Astrocyte (in vitro differentiated cells and primary cell): ENCODE measurements around the gene ACTN4. TPM values are rescaled to one million over a fixed set of nuclear protein-coding genes. Genes with fewer than 3 reads are reported as not detected.

Experiments used
- DNase-seq: peaks from one replicate; pipeline ENCODE4 v3.0.0-alpha.2; 2010; ENCODE audit warnings: low read depth
- FAIRE-seq: peaks from 2 replicates; lab custom pipeline; 2011; peaks lifted over from hg19 to GRCh38; lab: Jason Lieb, UNC
- H2AFZ ChIP-seq: 2 replicates; pipeline ENCODE4 v1.6.0; 2012; ENCODE audit warnings: low read depth, low read length, inconsistent platforms
- H3K27ac ChIP-seq: 2 replicates; pipeline ENCODE4 v1.5.1; 2011; ENCODE audit warnings: low read depth, low read length, inconsistent platforms
- H3K27me3 ChIP-seq: 2 replicates; pipeline ENCODE4 v1.6.0; 2011; ENCODE audit warnings: low read length, inconsistent platforms; ENCODE audit not compliant: insufficient read depth
- H3K36me3 ChIP-seq: 2 replicates; pipeline ENCODE4 v1.5.1; 2011; ENCODE audit warnings: low read length, inconsistent platforms; ENCODE audit not compliant: insufficient read depth
- H3K4me1 ChIP-seq: 2 replicates; pipeline ENCODE4 v1.5.1; 2011; ENCODE audit warnings: low read length, inconsistent platforms; ENCODE audit not compliant: insufficient read depth
- H3K4me2 ChIP-seq: 2 replicates; pipeline ENCODE4 v1.6.0; 2012; ENCODE audit warnings: low read length, inconsistent platforms
- H3K4me3 ChIP-seq: 2 replicates; pipeline ENCODE4 v1.5.1; 2011; ENCODE audit warnings: low read depth, mild to moderate bottlenecking, low read length, inconsistent platforms; ENCODE audit not compliant: insufficient read depth
- H3K79me2 ChIP-seq: 2 replicates; pipeline ENCODE4 v1.6.0; 2012; ENCODE audit warnings: mild to moderate bottlenecking, low read length, inconsistent platforms; ENCODE audit not compliant: insufficient read depth
- H3K9ac ChIP-seq: 2 replicates; pipeline ENCODE4 v1.6.0; 2012; ENCODE audit warnings: mild to moderate bottlenecking, low read length, inconsistent platforms
- H3K9me3 ChIP-seq: 2 replicates; pipeline ENCODE4 v1.5.1; 2012; ENCODE audit warnings: low read depth, mild to moderate bottlenecking, low read length, inconsistent platforms; ENCODE audit not compliant: insufficient read depth
- H4K20me1 ChIP-seq: 2 replicates; pipeline ENCODE4 v1.6.0; 2012; ENCODE audit warnings: low read length, inconsistent platforms; ENCODE audit not compliant: insufficient read depth
- H3K27ac Mint-ChIP-seq: one replicate; pipeline ENCODE4 v1.8.0; 2021; ENCODE audit warnings: mild to moderate bottlenecking, mixed read lengths; ENCODE audit not compliant: unreplicated experiment
- H3K27me3 Mint-ChIP-seq: one replicate; pipeline ENCODE4 v1.8.0; 2021; ENCODE audit warnings: low read depth, mixed read lengths; ENCODE audit not compliant: unreplicated experiment
- H3K36me3 Mint-ChIP-seq: one replicate; pipeline ENCODE4 v1.8.0; 2021; ENCODE audit warnings: low read depth, mixed read lengths; ENCODE audit not compliant: unreplicated experiment
- H3K4me1 Mint-ChIP-seq: one replicate; pipeline ENCODE4 v1.8.0; 2021; ENCODE audit warnings: low read depth, mixed read lengths; ENCODE audit not compliant: unreplicated experiment
- H3K4me3 Mint-ChIP-seq: one replicate; pipeline ENCODE4 v1.8.0; 2021; ENCODE audit warnings: mild to moderate bottlenecking, moderate library complexity, mixed read lengths; ENCODE audit not compliant: unreplicated experiment
- H3K9me3 Mint-ChIP-seq: one replicate; pipeline ENCODE4 v1.8.0; 2021; ENCODE audit warnings: mild to moderate bottlenecking, mixed read lengths; ENCODE audit not compliant: unreplicated experiment
- CTCF ChIP-seq: IDR thresholded peaks from 2 replicates; pipeline ENCODE4 v1.5.1; 2011; ENCODE audit warnings: low read depth, mild to moderate bottlenecking, inconsistent platforms, low read length, moderate library complexity; ENCODE audit not compliant: insufficient read depth
- EZH2 ChIP-seq: IDR thresholded peaks from 2 replicates; pipeline ENCODE4 v1.6.1; 2012; ENCODE audit warnings: mild to moderate bottlenecking, low read length, inconsistent platforms; ENCODE audit not compliant: insufficient read depth
- total RNA-seq: library from RNA; stranded (reverse); gene quantifications from 2 replicates; pipeline ENCODE4 v1.2.1, GENCODE V29; 2021

The ACTN4 gene
- total RNA-seq, 1 donor from 2014 or later = 879 TPM

- no peak for FAIRE-seq
- peak overlapping the region; percentile 71 for H3K4me3 Mint-ChIP-seq
- peak overlapping the region; percentile 15 for H3K4me3 ChIP-seq
These were observed 36.1 kb downstream of the ACTN4 start for GRCh38 chr19:38683393-38684077.

GRCh38 chr19:38684078-38684861 is 36.8 kb downstream of the ACTN4 start:
- H3K36me3 Mint-ChIP-seq = peaks cover 38% of the 10 kb centered on the region
- DNase-seq (peak; percentile 84), FAIRE-seq (no peak)
- H3K9me3 ChIP-seq = no peaks in the 10 kb centered on the region
- H3K36me3 ChIP-seq = peaks cover under 1% of the 10 kb centered on the region
- no peaks in the 10 kb centered on the region for H3K27me3 ChIP-seq
- peak overlapping the region; percentile 79 for H3K4me2 ChIP-seq
- peak overlapping the region; percentile 15 for H3K4me3 ChIP-seq
- no peak overlapping the region for H2AFZ ChIP-seq
- H4K20me1 ChIP-seq = peaks cover 17% of the 10 kb centered on the region
- peaks cover 2% of the 10 kb centered on the region for H3K9me3 Mint-ChIP-seq
- peaks cover 58% of the 10 kb centered on the region for H3K4me1 ChIP-seq
- peak overlapping the region; percentile 100 for H3K27ac ChIP-seq
- no peaks in the 10 kb centered on the region for H3K27me3 Mint-ChIP-seq
- peaks cover 92% of the 10 kb centered on the region for H3K79me2 ChIP-seq
- TF ChIP-seq EZH2 (no peak), CTCF (no peak)
- peak overlapping the region; percentile 99 for H3K27ac Mint-ChIP-seq
- H3K9ac ChIP-seq = peak overlapping the region; percentile 85
- peak overlapping the region; percentile 71 for H3K4me3 Mint-ChIP-seq
- peaks cover 84% of the 10 kb centered on the region for H3K4me1 Mint-ChIP-seq

More at GRCh38 chr19:38683393-38684077, 36.1 kb downstream of the ACTN4 start:
- Histone ChIP-seq H2AFZ (no peak overlapping the region), H3K9ac (peak overlapping the region; percentile 85), H3K4me2 (peak overlapping the region; percentile 79), H4K20me1 (peaks cover 25% of the 10 kb centered on the region), H3K9me3 (no peaks in the 10 kb centered on the region), H3K27ac (peak overlapping the region; percentile 100), H3K79me2 (peaks cover 92% of the 10 kb centered on the region), H3K4me1 (peaks cover 57% of the 10 kb centered on the region), H3K36me3 (peaks cover 7% of the 10 kb centered on the region), H3K27me3 (no peaks in the 10 kb centered on the region)
- Mint-ChIP-seq H3K9me3 (no peaks in the 10 kb centered on the region), H3K36me3 (peaks cover 38% of the 10 kb centered on the region), H3K4me1 (peaks cover 84% of the 10 kb centered on the region), H3K27ac (peak overlapping the region; percentile 99), H3K27me3 (no peaks in the 10 kb centered on the region)
- peak; percentile 94 for DNase-seq
- no peak for TF ChIP-seq EZH2
- no peak for TF ChIP-seq CTCF
